Nucleus accumbens (tissue), 56 donors: ENCODE measurements around the gene MAGEC3.

ENCODE experiments used
- DNase-seq, 56 donors: peaks; one replicate each; lab custom pipeline; 2025; lab: John Stamatoyannopoulos, UW

Gene MAGEC3

GRCh38 chrX:141945426-141945825 is 107.3 kb downstream of the MAGEC3 start:
- DNase-seq = no peak

- DNase-seq = no peak
Observed at GRCh38 chrX:141947350-141947749, 109.2 kb downstream of the MAGEC3 start.
